ENCODE results near the gene PEAR1. TPM values are rescaled to one million over a fixed set of nuclear protein-coding genes. Genes with fewer than 3 reads are reported as not detected.

Gene PEAR1
- total RNA-seq, 1 donor = 17.0 TPM

DNA sequence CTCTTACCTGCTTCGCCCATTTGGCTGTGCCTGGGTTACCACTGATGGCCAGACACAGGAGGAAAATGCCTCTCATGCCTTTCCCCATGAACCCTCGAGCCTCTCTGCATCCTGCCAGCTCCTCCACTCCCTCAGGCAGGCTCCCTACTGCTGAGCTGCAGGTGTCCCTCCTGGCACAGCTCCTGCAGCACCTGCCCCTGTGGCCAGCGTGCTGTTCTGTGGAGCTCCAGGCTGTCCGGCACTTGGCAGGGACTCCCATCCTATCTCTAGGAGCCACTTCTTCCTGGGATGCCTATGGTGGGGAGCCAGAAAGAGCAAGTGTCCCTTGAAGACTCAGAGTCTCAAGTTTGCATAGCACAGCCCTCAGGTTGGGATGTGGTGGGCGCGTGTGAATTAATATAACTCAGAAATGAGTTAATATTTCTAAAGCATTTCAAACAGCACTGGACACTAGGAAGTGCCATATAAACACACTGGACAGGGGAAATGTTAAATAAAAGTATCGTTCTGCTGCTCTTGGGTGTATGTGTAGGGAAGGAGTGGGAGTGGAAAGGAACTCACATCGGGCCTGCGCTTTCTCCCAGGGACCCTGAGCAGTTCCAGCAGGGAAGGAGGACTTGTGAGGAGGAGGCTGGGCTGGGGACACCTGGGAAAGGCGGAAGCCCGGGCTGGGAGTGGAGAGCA lies 29.6 kb downstream of the PEAR1 start:
- Histone ChIP-seq H3K27me3 (ENCODE audit: insufficient read depth, low read length) (peaks cover 45% of the 10 kb centered on the region), H3K27ac (ENCODE audit: low read depth, low read length) (no peak overlapping the region), H2AFZ (ENCODE audit: low read length) (no peak overlapping the region), H4K20me1 (ENCODE audit: insufficient read depth, low read length) (no peaks in the 10 kb centered on the region), H3K79me2 (ENCODE audit: insufficient read depth, low read length) (no peaks in the 10 kb centered on the region), H3K9me3 (ENCODE audit: low read depth, low read length) (no peaks in the 10 kb centered on the region), H3K36me3 (ENCODE audit: insufficient read depth, low read length) (no peaks in the 10 kb centered on the region), H3K4me3 (ENCODE audit: insufficient read depth, low read length) (no peak overlapping the region), H3K4me2 (ENCODE audit: insufficient read depth, low read length) (peak overlapping the region; percentile 8), H3K4me1 (ENCODE audit: insufficient read depth, low read length) (peaks cover 18% of the 10 kb centered on the region)
- TF ChIP-seq, protein P1, sequence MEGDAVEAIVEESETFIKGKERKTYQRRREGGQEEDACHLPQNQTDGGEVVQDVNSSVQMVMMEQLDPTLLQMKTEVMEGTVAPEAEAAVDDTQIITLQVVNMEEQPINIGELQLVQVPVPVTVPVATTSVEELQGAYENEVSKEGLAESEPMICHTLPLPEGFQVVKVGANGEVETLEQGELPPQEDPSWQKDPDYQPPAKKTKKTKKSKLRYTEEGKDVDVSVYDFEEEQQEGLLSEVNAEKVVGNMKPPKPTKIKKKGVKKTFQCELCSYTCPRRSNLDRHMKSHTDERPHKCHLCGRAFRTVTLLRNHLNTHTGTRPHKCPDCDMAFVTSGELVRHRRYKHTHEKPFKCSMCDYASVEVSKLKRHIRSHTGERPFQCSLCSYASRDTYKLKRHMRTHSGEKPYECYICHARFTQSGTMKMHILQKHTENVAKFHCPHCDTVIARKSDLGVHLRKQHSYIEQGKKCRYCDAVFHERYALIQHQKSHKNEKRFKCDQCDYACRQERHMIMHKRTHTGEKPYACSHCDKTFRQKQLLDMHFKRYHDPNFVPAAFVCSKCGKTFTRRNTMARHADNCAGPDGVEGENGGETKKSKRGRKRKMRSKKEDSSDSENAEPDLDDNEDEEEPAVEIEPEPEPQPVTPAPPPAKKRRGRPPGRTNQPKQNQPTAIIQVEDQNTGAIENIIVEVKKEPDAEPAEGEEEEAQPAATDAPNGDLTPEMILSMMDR (IDR thresholded peaks at IDR 0.05; ENCODE audit: extremely low read depth, low read depth, low read length) = no peak
- DNase-seq (ENCODE audit: insufficient read length, low spot score, missing footprints) = peak; percentile 91

DNA sequence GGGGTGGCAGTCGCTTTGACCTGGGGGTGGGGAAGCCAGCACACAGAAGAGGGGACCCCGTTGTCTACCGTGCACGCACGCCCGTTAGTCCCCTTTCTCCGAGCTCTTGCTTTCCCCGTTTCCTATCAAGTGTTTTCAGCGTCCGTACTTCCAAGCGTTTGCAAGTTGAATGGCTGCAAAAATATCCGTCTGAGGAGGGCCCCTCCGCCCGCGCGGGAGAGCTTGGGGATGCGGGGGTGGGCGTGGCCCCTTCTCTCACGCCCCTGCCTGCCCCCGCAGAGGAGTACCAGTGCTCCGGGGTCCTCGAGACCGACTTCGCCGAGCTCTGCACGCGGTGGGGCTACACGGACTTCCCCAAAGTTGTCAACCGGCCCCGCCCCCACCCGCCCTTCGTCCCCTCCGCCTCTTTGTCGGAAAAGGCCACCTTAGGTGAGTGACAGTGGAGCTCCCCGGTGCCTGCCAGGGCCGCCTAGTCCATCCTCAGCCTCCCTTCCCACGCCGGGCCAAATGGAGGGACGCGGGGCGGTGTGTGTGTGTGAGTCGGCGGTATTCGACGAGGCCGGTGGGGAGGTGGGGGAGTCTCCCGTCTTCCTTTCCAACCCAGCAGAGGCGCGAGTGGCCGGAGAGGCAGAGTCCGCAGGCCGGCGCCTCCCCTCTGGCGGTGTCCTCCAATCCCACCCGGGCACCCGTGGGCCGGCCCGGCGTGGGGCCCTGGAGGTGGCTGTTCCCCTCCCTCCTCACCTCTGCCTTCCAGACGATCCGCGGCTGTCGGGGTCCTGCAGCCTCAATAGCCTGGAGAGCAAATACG lies 30.4 kb downstream of the PEAR1 start:
- Histone ChIP-seq H3K4me2 (ENCODE audit: insufficient read depth, low read length) (peak overlapping the region; percentile 8), H3K9me3 (ENCODE audit: low read depth, low read length) (no peaks in the 10 kb centered on the region), H3K4me1 (ENCODE audit: insufficient read depth, low read length) (peaks cover 18% of the 10 kb centered on the region), H3K79me2 (ENCODE audit: insufficient read depth, low read length) (no peaks in the 10 kb centered on the region), H3K36me3 (ENCODE audit: insufficient read depth, low read length) (no peaks in the 10 kb centered on the region), H4K20me1 (ENCODE audit: insufficient read depth, low read length) (no peaks in the 10 kb centered on the region), H3K27ac (ENCODE audit: low read depth, low read length) (no peak overlapping the region), H3K27me3 (ENCODE audit: insufficient read depth, low read length) (peaks cover 46% of the 10 kb centered on the region), H2AFZ (ENCODE audit: low read length) (no peak overlapping the region), H3K4me3 (ENCODE audit: insufficient read depth, low read length) (no peak overlapping the region)
- TF ChIP-seq, protein P1 (IDR thresholded peaks at IDR 0.05; ENCODE audit: extremely low read depth, low read depth, low read length) = no peak
- DNase-seq (ENCODE audit: insufficient read length, low spot score, missing footprints) = peak; percentile 76

DNA sequence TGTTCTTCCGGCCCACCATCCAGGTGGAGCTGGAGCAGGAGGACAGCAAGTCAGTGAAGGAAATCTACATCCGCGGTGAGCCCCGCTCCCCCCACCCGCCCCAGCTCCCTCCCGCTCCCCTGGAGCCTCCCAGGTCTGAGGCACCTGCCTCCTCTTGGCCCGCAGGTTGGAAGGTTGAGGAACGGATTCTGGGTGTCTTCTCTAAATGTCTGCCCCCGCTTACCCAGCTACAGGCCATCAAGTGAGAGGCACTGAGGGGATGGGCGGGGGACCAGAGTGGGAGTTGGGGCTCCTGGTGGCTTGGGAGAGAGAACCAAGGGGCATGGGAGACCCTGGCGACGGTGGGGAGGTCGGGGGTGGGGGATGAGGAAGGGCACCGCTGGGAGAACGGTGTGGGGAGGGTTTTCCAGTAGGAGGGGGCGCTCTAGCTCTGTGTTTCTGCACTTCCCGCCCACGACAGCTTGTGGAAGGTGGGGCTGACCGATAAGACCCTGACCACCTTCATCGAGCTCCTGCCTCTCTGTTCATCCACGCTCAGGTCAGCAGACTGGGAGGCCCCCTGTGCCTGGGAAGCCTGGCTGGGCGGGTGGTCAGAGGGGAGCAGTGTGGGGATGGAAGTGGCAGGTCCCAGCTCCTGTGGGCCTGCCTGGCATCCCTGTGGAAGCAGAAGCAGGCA lies 31.1 kb downstream of the PEAR1 start:
- TF ChIP-seq, protein P1 (IDR thresholded peaks at IDR 0.05; ENCODE audit: extremely low read depth, low read depth, low read length) = no peak
- DNase-seq (ENCODE audit: insufficient read length, low spot score, missing footprints) = no peak
- Histone ChIP-seq H3K4me3 (ENCODE audit: insufficient read depth, low read length) (no peak overlapping the region), H3K79me2 (ENCODE audit: insufficient read depth, low read length) (no peaks in the 10 kb centered on the region), H3K27ac (ENCODE audit: low read depth, low read length) (no peak overlapping the region), H3K4me2 (ENCODE audit: insufficient read depth, low read length) (no peak overlapping the region), H3K36me3 (ENCODE audit: insufficient read depth, low read length) (no peaks in the 10 kb centered on the region), H3K9me3 (ENCODE audit: low read depth, low read length) (no peaks in the 10 kb centered on the region), H3K27me3 (ENCODE audit: insufficient read depth, low read length) (peaks cover 49% of the 10 kb centered on the region), H4K20me1 (ENCODE audit: insufficient read depth, low read length) (no peaks in the 10 kb centered on the region), H3K4me1 (ENCODE audit: insufficient read depth, low read length) (peaks cover 14% of the 10 kb centered on the region), H2AFZ (ENCODE audit: low read length) (no peak overlapping the region)

Data from osteoblast (primary cell).